ENCODE data around the gene ATP13A1.
"Not testable (repeated sequence)": the region's sequence is repeated elsewhere in the genome, so short reads cannot be mapped to it uniquely, and the experiment has no call there.

The ATP13A1 gene

DNA sequence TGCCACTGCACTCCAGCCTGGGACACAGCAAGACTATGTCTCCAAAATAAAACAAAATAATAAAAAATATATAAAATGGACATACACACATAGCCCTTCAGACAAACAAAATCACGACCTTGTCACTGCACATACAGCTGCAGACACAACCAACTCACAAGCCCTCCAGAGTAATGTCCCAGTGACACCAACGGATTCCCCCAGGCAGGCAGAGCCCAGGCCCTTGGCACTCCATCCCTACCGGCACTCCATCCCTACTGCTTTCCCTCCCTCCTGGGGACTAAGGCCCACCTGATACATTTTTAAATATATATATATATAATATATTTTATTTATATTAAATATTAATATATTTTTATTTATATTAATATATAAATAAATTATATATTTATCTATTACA lies 23.6 kb upstream of the ATP13A1 start:
- TF ChIP-seq, protein P1, sequence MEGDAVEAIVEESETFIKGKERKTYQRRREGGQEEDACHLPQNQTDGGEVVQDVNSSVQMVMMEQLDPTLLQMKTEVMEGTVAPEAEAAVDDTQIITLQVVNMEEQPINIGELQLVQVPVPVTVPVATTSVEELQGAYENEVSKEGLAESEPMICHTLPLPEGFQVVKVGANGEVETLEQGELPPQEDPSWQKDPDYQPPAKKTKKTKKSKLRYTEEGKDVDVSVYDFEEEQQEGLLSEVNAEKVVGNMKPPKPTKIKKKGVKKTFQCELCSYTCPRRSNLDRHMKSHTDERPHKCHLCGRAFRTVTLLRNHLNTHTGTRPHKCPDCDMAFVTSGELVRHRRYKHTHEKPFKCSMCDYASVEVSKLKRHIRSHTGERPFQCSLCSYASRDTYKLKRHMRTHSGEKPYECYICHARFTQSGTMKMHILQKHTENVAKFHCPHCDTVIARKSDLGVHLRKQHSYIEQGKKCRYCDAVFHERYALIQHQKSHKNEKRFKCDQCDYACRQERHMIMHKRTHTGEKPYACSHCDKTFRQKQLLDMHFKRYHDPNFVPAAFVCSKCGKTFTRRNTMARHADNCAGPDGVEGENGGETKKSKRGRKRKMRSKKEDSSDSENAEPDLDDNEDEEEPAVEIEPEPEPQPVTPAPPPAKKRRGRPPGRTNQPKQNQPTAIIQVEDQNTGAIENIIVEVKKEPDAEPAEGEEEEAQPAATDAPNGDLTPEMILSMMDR (IDR thresholded peaks at IDR 0.05): no peak
- Histone ChIP-seq H3K4me2 (ENCODE audit: low read length) (no peak overlapping the region), H3K79me2 (no peaks in the 10 kb centered on the region), H3K27me3 (ENCODE audit: control insufficient read depth, insufficient read depth, low read length) (no peaks in the 10 kb centered on the region), H2AFZ (no peak overlapping the region), H3K4me1 (no peaks in the 10 kb centered on the region), H3K9me3 (ENCODE audit: control insufficient read depth, low read length) (no peaks in the 10 kb centered on the region), H3K4me3 (ENCODE audit: low read depth, low read length) (no peak overlapping the region), H3K9ac (no peak overlapping the region), H3K36me3 (ENCODE audit: control insufficient read depth, insufficient read depth, low read length) (no peaks in the 10 kb centered on the region), H3K27ac (no peak overlapping the region)

DNA sequence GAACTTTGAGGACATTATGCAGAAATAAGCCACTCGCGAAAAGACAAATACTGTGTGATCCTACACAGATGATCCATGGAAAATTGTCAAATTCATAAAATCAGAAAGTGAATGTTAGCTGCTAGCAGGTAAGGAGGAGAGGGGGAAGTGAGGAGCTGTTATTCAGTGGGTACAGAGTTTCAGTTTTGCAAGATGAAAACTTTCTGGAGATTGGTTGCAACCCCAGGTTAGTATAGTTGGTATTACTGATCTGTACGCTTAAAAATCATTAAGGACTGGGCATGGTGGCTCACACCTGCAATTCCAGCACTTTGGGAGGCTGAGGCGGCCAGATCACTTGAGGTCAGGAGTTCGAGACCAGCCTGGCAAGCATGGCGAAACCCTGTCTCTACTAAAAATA lies 23.1 kb upstream of the ATP13A1 start:
- Histone ChIP-seq H3K36me3 (ENCODE audit: control insufficient read depth, insufficient read depth, low read length) (no peaks in the 10 kb centered on the region), H3K79me2 (no peaks in the 10 kb centered on the region)
- TF ChIP-seq, protein P1 (IDR thresholded peaks at IDR 0.05): no peak

DNA sequence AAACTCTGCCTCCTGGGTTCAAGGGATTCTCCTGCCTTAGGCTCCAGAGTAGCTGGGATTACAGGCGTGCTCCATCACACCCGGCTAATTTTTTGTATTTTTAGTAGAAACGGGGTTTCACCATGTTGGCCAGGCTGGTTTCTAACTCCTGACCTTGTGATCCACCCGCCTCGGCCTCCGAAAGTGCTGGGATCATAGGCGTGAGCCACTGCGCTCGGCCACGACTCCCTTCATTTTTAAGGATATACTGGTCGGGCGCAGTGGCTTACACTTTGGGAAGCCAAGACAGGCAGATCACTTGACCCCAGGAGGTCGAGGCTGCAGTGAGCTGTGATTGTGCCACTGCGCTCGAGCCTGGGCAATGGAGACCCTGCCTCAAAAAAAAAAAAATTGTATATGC lies 22.6 kb upstream of the ATP13A1 start:
- not testable (repeated sequence) for H2AFZ ChIP-seq; H3K36me3 ChIP-seq (ENCODE audit: control insufficient read depth, insufficient read depth, low read length); H3K27me3 ChIP-seq (ENCODE audit: control insufficient read depth, insufficient read depth, low read length); H3K9me3 ChIP-seq (ENCODE audit: control insufficient read depth, low read length); H3K79me2 ChIP-seq; H3K27ac ChIP-seq; H3K4me3 ChIP-seq (ENCODE audit: low read depth, low read length); H3K9ac ChIP-seq; H3K4me1 ChIP-seq; H3K4me2 ChIP-seq (ENCODE audit: low read length)

More for the DNA sequence above, 23.1 kb upstream of the ATP13A1 start:
- no peak overlapping the region for H3K4me3 ChIP-seq (ENCODE audit: low read depth, low read length)
- H3K27ac ChIP-seq: no peak overlapping the region
- no peaks in the 10 kb centered on the region for H3K27me3 ChIP-seq (ENCODE audit: control insufficient read depth, insufficient read depth, low read length)
- H3K4me1 ChIP-seq: no peaks in the 10 kb centered on the region
- no peaks in the 10 kb centered on the region for H3K9me3 ChIP-seq (ENCODE audit: control insufficient read depth, low read length)
- no peak overlapping the region for H3K9ac ChIP-seq
- no peak overlapping the region for H2AFZ ChIP-seq
- no peak overlapping the region for H3K4me2 ChIP-seq (ENCODE audit: low read length)

DNA sequence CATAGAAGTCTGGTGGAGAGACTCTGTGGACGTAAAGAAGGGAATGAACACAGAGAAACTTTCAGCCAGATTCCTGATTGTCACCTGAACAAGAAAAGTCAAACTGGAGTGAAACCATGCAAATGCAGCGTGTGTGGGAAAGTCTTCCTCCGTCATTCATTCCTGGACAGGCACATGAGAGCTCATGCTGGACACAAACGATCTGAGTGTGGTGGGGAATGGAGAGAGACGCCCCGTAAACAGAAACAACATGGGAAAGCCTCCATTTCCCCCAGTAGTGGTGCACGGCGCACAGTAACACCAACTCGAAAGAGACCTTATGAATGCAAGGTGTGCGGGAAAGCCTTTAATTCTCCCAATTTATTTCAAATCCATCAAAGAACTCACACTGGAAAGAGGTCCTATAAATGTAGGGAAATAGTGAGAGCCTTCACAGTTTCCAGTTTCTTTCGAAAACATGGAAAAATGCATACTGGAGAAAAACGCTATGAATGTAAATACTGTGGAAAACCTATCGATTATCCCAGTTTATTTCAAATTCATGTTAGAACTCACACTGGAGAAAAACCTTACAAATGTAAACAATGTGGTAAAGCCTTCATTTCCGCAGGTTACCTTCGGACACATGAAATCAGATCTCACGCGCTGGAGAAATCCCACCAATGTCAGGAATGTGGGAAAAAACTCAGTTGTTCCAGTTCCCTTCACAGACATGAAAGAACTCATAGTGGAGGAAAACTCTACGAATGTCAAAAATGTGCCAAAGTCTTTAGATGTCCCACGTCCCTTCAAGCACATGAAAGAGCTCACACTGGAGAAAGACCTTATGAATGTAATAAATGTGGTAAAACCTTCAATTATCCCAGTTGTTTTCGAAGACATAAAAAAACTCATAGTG lies 15.9 kb upstream of the ATP13A1 start:
- no peaks in the 10 kb centered on the region for H3K36me3 ChIP-seq (ENCODE audit: control insufficient read depth, insufficient read depth, low read length)
- no peaks in the 10 kb centered on the region for H3K9me3 ChIP-seq (ENCODE audit: control insufficient read depth, low read length)
- no peak overlapping the region for H2AFZ ChIP-seq
- no peaks in the 10 kb centered on the region for H3K4me1 ChIP-seq
- H3K79me2 ChIP-seq: no peaks in the 10 kb centered on the region
- H3K9ac ChIP-seq: no peak overlapping the region
- H3K27me3 ChIP-seq (ENCODE audit: control insufficient read depth, insufficient read depth, low read length): no peaks in the 10 kb centered on the region
- H3K27ac ChIP-seq: no peak overlapping the region
- no peak overlapping the region for H3K4me2 ChIP-seq (ENCODE audit: low read length)
- no peak overlapping the region for H3K4me3 ChIP-seq (ENCODE audit: low read depth, low read length)
- TF ChIP-seq, protein P1 (IDR thresholded peaks at IDR 0.05): no peak

DNA sequence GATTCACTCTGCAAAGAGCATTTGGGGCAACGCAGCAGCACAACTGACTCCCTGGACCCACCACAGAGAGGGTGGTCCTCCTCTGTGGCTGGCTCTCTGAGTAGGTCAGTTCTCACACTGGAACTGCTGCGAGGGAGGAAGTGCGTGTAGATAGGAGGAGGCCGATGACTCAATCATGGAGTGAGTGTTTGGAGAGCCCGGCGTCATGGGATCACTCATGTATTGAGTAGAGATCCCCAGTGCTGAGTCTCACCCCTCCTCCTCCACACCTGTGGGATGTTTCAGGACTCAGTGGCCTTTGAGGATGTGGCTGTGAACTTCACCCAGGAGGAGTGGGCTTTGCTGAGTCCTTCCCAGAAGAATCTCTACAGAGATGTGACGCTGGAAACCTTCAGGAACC lies 14.1 kb upstream of the ATP13A1 start:
- Histone ChIP-seq H3K79me2 (no peaks in the 10 kb centered on the region), H3K27me3 (ENCODE audit: control insufficient read depth, insufficient read depth, low read length) (no peaks in the 10 kb centered on the region), H3K36me3 (ENCODE audit: control insufficient read depth, insufficient read depth, low read length) (no peaks in the 10 kb centered on the region), H3K9me3 (ENCODE audit: control insufficient read depth, low read length) (no peaks in the 10 kb centered on the region), H3K4me3 (ENCODE audit: low read depth, low read length) (no peak overlapping the region), H3K4me1 (no peaks in the 10 kb centered on the region), H2AFZ (no peak overlapping the region), H3K27ac (no peak overlapping the region), H3K9ac (no peak overlapping the region), H3K4me2 (ENCODE audit: low read length) (no peak overlapping the region)
- TF ChIP-seq, protein P1 (IDR thresholded peaks at IDR 0.05): no peak

Measured in parathyroid adenoma (tissue), 2 donors.